T-helper 2 cell treated with Interferon-gamma antibody and Interleukin-4, amounts not matched to agents 5 μg/mL and 100 μg/mL, for 36 hours (primary cell): ENCODE results near the gene AKIRIN1.
"Not testable (repeated sequence)": the region's sequence is repeated elsewhere in the genome, so short reads cannot be mapped to it uniquely, and the experiment has no call there.

Experiments used
- DNase-seq: peaks from one replicate; pipeline ENCODE4 v3.0.0; 2021; ENCODE audit warnings: low spot score
- H3K27ac Mint-ChIP-seq: one replicate; pipeline ENCODE4 v1.8.0; 2021; ENCODE audit warnings: mild to moderate bottlenecking, mixed read lengths
- H3K27me3 Mint-ChIP-seq: one replicate; pipeline ENCODE4 v1.8.0; 2021; ENCODE audit warnings: low read depth, mixed read lengths
- H3K36me3 Mint-ChIP-seq: one replicate; pipeline ENCODE4 v1.8.0; 2021; ENCODE audit warnings: low read depth, mixed read lengths
- H3K4me1 Mint-ChIP-seq: one replicate; pipeline ENCODE4 v1.8.0; 2021; ENCODE audit warnings: low read depth, mixed read lengths
- H3K4me3 Mint-ChIP-seq: one replicate; pipeline ENCODE4 v1.8.0; 2022; ENCODE audit warnings: mild to moderate bottlenecking, moderate library complexity, mixed read lengths
- H3K9me3 Mint-ChIP-seq: one replicate; pipeline ENCODE4 v1.8.0; 2021; ENCODE audit warnings: mixed read lengths

AKIRIN1 gene

DNA sequence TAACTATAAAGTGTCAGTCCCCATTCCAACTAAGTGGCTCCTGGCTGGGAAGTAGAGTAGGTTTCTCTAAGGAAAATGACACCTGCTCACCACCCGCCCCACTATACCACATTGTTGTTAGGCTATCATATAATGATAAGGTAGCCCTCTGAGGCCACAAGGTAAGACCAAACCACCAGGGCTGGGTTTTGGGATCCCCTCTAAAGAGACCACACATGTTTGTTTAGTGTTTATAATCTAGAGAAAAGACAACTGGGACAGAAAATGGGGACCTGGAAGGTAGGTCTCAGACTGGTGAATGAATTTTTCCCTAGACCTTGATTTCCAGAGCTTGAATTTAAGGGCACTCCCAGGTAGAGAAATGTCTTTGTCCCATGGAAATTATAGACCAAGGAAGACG lies 15.2 kb downstream of the AKIRIN1 start:
- DNase-seq, result no peak
- Mint-ChIP-seq H3K27me3 (no peaks in the 10 kb centered on the region), H3K4me1 (peaks cover 20% of the 10 kb centered on the region), H3K4me3 (no peak overlapping the region), H3K36me3 (peaks cover 54% of the 10 kb centered on the region), H3K27ac (no peak overlapping the region), H3K9me3 (no peaks in the 10 kb centered on the region)

- no peaks in the 10 kb centered on the region for H3K9me3 Mint-ChIP-seq
- H3K27me3 Mint-ChIP-seq, result no peaks in the 10 kb centered on the region
- no peak for DNase-seq
- no peak overlapping the region for H3K27ac Mint-ChIP-seq
- peaks cover 50% of the 10 kb centered on the region for H3K36me3 Mint-ChIP-seq
- H3K4me1 Mint-ChIP-seq, result peaks cover 15% of the 10 kb centered on the region
- H3K4me3 Mint-ChIP-seq, result no peak overlapping the region
Measured at GRCh38 chr1:39006726-39007645, 15.9 kb downstream of the AKIRIN1 start.

DNA sequence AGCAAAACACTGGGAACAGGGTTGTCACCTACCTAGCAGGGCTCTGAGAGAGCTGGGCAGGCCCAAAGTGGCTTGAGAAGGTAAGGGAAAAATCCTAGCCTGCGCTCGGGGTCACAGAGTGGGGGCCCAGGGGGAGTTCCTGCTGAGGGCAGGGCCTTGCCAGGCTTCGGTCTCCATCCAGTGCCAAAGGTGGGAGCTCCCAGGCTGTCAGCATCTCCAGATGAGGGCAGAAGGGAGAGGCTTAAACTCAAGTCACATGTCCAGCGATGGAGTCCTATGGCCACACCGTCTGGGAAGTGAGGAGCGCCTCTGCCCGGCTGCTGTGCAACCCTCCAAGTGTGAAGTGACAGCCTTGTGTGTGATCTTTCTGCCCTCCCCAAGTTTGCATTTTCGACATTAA lies 23.9 kb downstream of the AKIRIN1 start:
- H3K4me1 Mint-ChIP-seq, H3K27ac Mint-ChIP-seq, H3K27me3 Mint-ChIP-seq, DNase-seq, H3K36me3 Mint-ChIP-seq, H3K9me3 Mint-ChIP-seq, H3K4me3 Mint-ChIP-seq: not testable (repeated sequence)

- peaks cover 8% of the 10 kb centered on the region for H3K36me3 Mint-ChIP-seq
- no peaks in the 10 kb centered on the region for H3K27me3 Mint-ChIP-seq
- no peak for DNase-seq
- no peak overlapping the region for H3K4me3 Mint-ChIP-seq
- no peaks in the 10 kb centered on the region for H3K4me1 Mint-ChIP-seq
- H3K27ac Mint-ChIP-seq, result no peak overlapping the region
- no peaks in the 10 kb centered on the region for H3K9me3 Mint-ChIP-seq
Measured at GRCh38 chr1:39016604-39017171, 25.6 kb downstream of the AKIRIN1 start.

DNA sequence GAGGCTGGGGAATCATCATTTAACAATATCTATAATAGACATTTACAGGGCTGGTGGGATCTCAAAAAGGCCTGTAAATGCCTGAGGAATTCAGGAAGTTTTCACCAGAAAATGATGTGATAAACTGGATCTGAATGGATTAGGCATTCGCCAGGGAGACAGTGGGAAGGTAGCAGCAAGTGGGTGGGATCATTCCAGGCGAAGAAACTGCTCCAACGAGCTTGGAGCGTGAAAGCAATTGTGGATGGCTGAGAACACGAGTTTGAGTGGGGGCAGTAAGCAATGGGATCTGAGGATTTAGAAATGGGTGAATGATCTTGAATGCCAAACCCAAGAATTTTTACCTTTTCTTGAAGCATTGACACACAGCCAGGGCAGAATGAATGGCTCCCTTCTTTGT lies 26.2 kb downstream of the AKIRIN1 start:
- DNase-seq, result no peak
- Mint-ChIP-seq H3K36me3 (peaks cover 3% of the 10 kb centered on the region), H3K9me3 (no peaks in the 10 kb centered on the region), H3K4me1 (no peaks in the 10 kb centered on the region), H3K27ac (no peak overlapping the region), H3K27me3 (no peaks in the 10 kb centered on the region), H3K4me3 (no peak overlapping the region)

DNA sequence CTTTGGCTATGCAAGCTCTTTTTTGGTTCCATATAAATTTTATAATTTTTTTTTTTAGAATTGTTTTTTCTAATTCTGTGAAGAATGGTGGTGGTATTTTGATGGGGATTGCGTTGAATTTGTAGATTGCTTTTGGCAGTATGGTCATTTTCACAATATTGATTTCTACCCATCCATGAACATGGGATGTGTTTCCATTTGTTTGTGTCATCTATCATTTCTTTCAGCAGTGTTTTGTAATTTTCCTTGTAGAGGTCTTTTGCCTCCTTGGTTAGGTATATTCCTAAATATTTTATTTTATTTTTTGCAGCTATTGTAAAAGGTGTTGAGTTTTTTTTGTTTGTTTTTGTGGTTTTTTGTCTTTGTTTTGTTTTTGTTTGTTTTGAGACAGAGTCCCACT lies 29.4 kb downstream of the AKIRIN1 start:
- not testable (repeated sequence) for H3K27ac Mint-ChIP-seq, H3K4me3 Mint-ChIP-seq, H3K9me3 Mint-ChIP-seq, H3K4me1 Mint-ChIP-seq, H3K27me3 Mint-ChIP-seq, H3K36me3 Mint-ChIP-seq, DNase-seq

DNA sequence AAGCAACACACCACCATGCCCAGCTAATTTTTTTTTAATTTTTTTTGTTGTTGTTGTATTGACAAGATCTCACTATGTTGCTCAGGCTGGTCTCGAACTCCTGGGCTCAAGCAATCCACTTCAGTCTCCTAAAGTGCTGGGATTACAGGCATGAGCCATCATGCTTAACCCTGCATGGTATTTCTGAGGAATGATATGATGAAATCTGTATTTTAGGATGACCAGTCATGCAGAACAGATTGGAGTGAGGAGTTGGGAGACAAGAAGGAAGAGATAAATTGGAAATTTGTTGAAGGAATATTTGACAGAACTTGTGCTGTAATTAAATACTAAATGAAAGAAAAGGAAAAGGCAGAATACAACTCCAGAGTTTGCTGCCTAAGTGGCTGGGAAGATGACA lies 30.4 kb downstream of the AKIRIN1 start:
- H3K36me3 Mint-ChIP-seq, result no peaks in the 10 kb centered on the region
- H3K9me3 Mint-ChIP-seq, result no peaks in the 10 kb centered on the region
- DNase-seq, result no peak
- peaks cover 12% of the 10 kb centered on the region for H3K4me1 Mint-ChIP-seq
- no peak overlapping the region for H3K4me3 Mint-ChIP-seq
- no peaks in the 10 kb centered on the region for H3K27me3 Mint-ChIP-seq
- H3K27ac Mint-ChIP-seq, result no peak overlapping the region

GRCh38 chr1:39023140-39023539 lies 32.1 kb downstream of the AKIRIN1 start:
- no peaks in the 10 kb centered on the region for H3K9me3 Mint-ChIP-seq
- peaks cover 5% of the 10 kb centered on the region for H3K36me3 Mint-ChIP-seq
- no peak for DNase-seq
- peaks cover 12% of the 10 kb centered on the region for H3K4me1 Mint-ChIP-seq
- no peaks in the 10 kb centered on the region for H3K27me3 Mint-ChIP-seq
- H3K4me3 Mint-ChIP-seq, result no peak overlapping the region
- no peak overlapping the region for H3K27ac Mint-ChIP-seq

- H3K4me1 Mint-ChIP-seq, result peaks cover 16% of the 10 kb centered on the region
- H3K9me3 Mint-ChIP-seq, result no peaks in the 10 kb centered on the region
- no peaks in the 10 kb centered on the region for H3K27me3 Mint-ChIP-seq
- peak within 1 kb of the TSS; percentile 97 for H3K27ac Mint-ChIP-seq
- H3K36me3 Mint-ChIP-seq, result peaks cover 20% of the 10 kb centered on the region
- H3K4me3 Mint-ChIP-seq, result peak within 1 kb of the TSS; percentile 87
- DNase-seq, result peak; percentile 83
Measured at GRCh38 chr1:39026051-39026865, 35.2 kb downstream of the AKIRIN1 start, which contains the start of gene NDUFS5. NDUFS5 (plus strand) TSS chr1:39026350; CDS start chr1:39028725, 2,375 bp downstream.

GRCh38 chr1:39026866-39027507 lies 35.9 kb downstream of the AKIRIN1 start:
- Mint-ChIP-seq H3K4me3 (peak overlapping the region; percentile 87), H3K27me3 (no peaks in the 10 kb centered on the region), H3K36me3 (peaks cover 26% of the 10 kb centered on the region), H3K27ac (peak overlapping the region; percentile 97), H3K9me3 (no peaks in the 10 kb centered on the region), H3K4me1 (peaks cover 19% of the 10 kb centered on the region)
- DNase-seq, result no peak

GRCh38 chr1:39034114-39034654 lies 43.1 kb downstream of the AKIRIN1 start:
- Mint-ChIP-seq H3K36me3 (peaks cover 54% of the 10 kb centered on the region), H3K27me3 (no peaks in the 10 kb centered on the region), H3K9me3 (no peaks in the 10 kb centered on the region), H3K4me1 (peaks cover 28% of the 10 kb centered on the region), H3K27ac (peak overlapping the region; percentile 98), H3K4me3 (peak overlapping the region; percentile 80)
- no peak for DNase-seq

- peaks cover 25% of the 10 kb centered on the region for H3K4me1 Mint-ChIP-seq
Measured at GRCh38 chr1:39036678-39037077, 45.6 kb downstream of the AKIRIN1 start.

DNA sequence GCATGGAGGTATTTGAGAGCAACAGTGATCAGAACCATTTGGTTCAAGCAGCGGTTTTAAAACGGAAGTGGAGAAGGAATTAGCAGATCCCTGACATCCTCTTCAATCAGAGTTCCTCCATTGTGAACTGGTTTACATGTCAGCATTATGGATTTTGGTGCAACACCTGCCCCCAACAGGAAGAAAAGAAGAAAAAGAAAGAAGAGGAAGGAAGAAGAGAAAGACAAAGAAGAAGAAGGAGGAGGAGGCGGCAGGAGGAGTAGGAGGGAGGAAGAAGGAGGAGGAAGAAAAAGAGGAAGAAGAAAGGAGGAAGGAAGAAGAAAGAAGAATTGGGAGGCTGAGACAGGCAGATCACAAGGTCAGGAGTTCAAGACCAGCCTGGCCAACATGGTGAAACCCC lies 52.4 kb downstream of the AKIRIN1 start:
- peak overlapping the region; percentile 36 for H3K27ac Mint-ChIP-seq
- DNase-seq, result no peak
- peaks cover 3% of the 10 kb centered on the region for H3K4me1 Mint-ChIP-seq
- no peaks in the 10 kb centered on the region for H3K27me3 Mint-ChIP-seq
- H3K36me3 Mint-ChIP-seq, result peaks cover 13% of the 10 kb centered on the region
- H3K9me3 Mint-ChIP-seq, result no peaks in the 10 kb centered on the region
- no peak overlapping the region for H3K4me3 Mint-ChIP-seq

More at GRCh38 chr1:39036678-39037077, 45.6 kb downstream of the AKIRIN1 start:
- H3K27ac Mint-ChIP-seq, result no peak overlapping the region
- no peak for DNase-seq
- H3K9me3 Mint-ChIP-seq, result no peaks in the 10 kb centered on the region
- no peak overlapping the region for H3K4me3 Mint-ChIP-seq
- no peaks in the 10 kb centered on the region for H3K27me3 Mint-ChIP-seq
- peaks cover 45% of the 10 kb centered on the region for H3K36me3 Mint-ChIP-seq
